Measurements from ENCODE around the gene SORCS2. TPM values are rescaled to one million over a fixed set of nuclear protein-coding genes. Genes with fewer than 3 reads are reported as not detected.
A peak's percentile ranks its signal among the peaks of the same experiment; 100 is the strongest.

Gene SORCS2
- total and polyA plus RNA-seq, 2 of the 13 experiments (the other 11 are each of a cell fraction or from before 2014, with no cell fraction given) = 0.82 to 1.0 TPM

- TF ChIP-seq THAP9 (CRISPR knock-in tag; IDR thresholded peaks at IDR 0.05; ENCODE audit: borderline replicate concordance) = no peak; the same call in 1 of the 2 replicates
- no peak for TF ChIP-seq ZNF720 (CRISPR knock-in tag; IDR thresholded peaks at IDR 0.05)
- TF ChIP-seq REXO4 (CRISPR knock-in tag; IDR thresholded peaks at IDR 0.05; ENCODE audit: borderline replicate concordance) = no peak
- TF ChIP-seq KLF11 (CRISPR knock-in tag; IDR thresholded peaks at IDR 0.05) = no peak
- TF ChIP-seq BATF2 (CRISPR knock-in tag; IDR thresholded peaks at IDR 0.05) = no peak
- TF ChIP-seq NFIC (IDR thresholded peaks at IDR 0.05; ENCODE audit: low read length) = no peak
- no peak for TF ChIP-seq ZNF639 (CRISPR knock-in tag; conservative IDR thresholded peaks at IDR 0.05)
- TF ChIP-seq ZNF772 (CRISPR knock-in tag; IDR thresholded peaks at IDR 0.05) = no peak
- TF ChIP-seq ZNF383 (CRISPR knock-in tag; IDR thresholded peaks at IDR 0.05; ENCODE audit: borderline replicate concordance) = no peak
- no peak for TF ChIP-seq FOXO4 (CRISPR knock-in tag; conservative IDR thresholded peaks at IDR 0.05)
- TF ChIP-seq AGO1 (IDR thresholded peaks at IDR 0.05; ENCODE audit: low read depth, low read length, poor library complexity, severe bottlenecking) = no peak
- no peak for TF ChIP-seq ZNF816 (CRISPR knock-in tag; IDR thresholded peaks at IDR 0.05; ENCODE audit: borderline replicate concordance)
- TF ChIP-seq XRCC5 (optimal IDR thresholded peaks at IDR 0.05; ENCODE audit: low read length) = peak; percentile 56
- no peak for TF ChIP-seq MIER3 (CRISPR knock-in tag; IDR thresholded peaks at IDR 0.05; ENCODE audit: borderline replicate concordance)
- no peak for TF ChIP-seq ZNF552 (CRISPR knock-in tag; IDR thresholded peaks at IDR 0.05; ENCODE audit: borderline replicate concordance)
- TF ChIP-seq TBX3 (IDR thresholded peaks at IDR 0.05; ENCODE audit: borderline replicate concordance) = no peak
Measured at GRCh38 chr4:7638984-7639789, 446.8 kb downstream of the SORCS2 start (continued).
